Caco-2 (cell line): ENCODE measurements around the gene GREM2. TPM values are rescaled to one million over a fixed set of nuclear protein-coding genes. Genes with fewer than 3 reads are reported as not detected.

Experiments
- BruUV-seq: library from RNA; stranded (reverse); fragments of 400-500 nt; replicated peaks from 2 replicates; lab custom pipeline; 2021; lab: Mats Ljungman, UMichigan
- CTCF ChIA-PET: fragments of 300-600 bp; sonication (Branson Sonifier 250); formaldehyde crosslinking; loops from one replicate; lab custom pipeline; 2022; ENCODE audit warnings: antibody characterized with exemption; lab: Charles Lee
- POLR2A ChIA-PET: fragments of 300-600 bp; sonication (Branson Sonifier 250); formaldehyde crosslinking; loops from one replicate; lab custom pipeline; 2022; ENCODE audit warnings: antibody characterized with exemption; lab: Charles Lee
- DNase-seq, 2 experiments: peaks; one replicate each; pipeline versions ENCODE4 v3.0.0 to v3.0.0-alpha.2; 2020 to 2022
- H3K27me3 ChIP-seq: replicated peaks from 2 replicates; pipeline ENCODE4 v1.6.0; 2011; ENCODE audit warnings: low read length; ENCODE audit not compliant: control insufficient read depth, insufficient read depth
- H3K36me3 ChIP-seq: 2 replicates; pipeline ENCODE4 v1.5.1; 2011; ENCODE audit warnings: low read length; ENCODE audit not compliant: control insufficient read depth, insufficient read depth
- H3K4me1 ChIP-seq: fragments of 250-450 bp; sonication (Bioruptor Pico); 2 replicates; pipeline ENCODE4 v1.5.1; 2020; ENCODE audit warnings: mild to moderate bottlenecking
- H3K4me3 ChIP-seq: 2 replicates; pipeline ENCODE4 v1.5.1; 2011; ENCODE audit warnings: low read depth, mild to moderate bottlenecking, control low read depth, low read length
- H3K9me3 ChIP-seq: fragments of 250-450 bp; sonication (Bioruptor Pico); 2 replicates; pipeline ENCODE4 v1.5.1; 2020; ENCODE audit warnings: mild to moderate bottlenecking, moderate library complexity
- H3K27ac Mint-ChIP-seq: one replicate; pipeline ENCODE4 v1.8.0; 2022; ENCODE audit warnings: mixed read lengths; ENCODE audit not compliant: unreplicated experiment
- H3K27me3 Mint-ChIP-seq: one replicate; pipeline ENCODE4 v1.8.0; 2022; ENCODE audit warnings: mixed read lengths; ENCODE audit not compliant: insufficient read depth, unreplicated experiment
- H3K36me3 Mint-ChIP-seq: one replicate; pipeline ENCODE4 v1.8.0; 2022; ENCODE audit warnings: mild to moderate bottlenecking, mixed read lengths; ENCODE audit not compliant: insufficient read depth, unreplicated experiment
- H3K4me1 Mint-ChIP-seq: one replicate; pipeline ENCODE4 v1.8.0; 2022; ENCODE audit warnings: low read depth, mixed read lengths; ENCODE audit not compliant: unreplicated experiment
- H3K4me3 Mint-ChIP-seq: one replicate; pipeline ENCODE4 v1.8.0; 2022; ENCODE audit warnings: mild to moderate bottlenecking, moderate library complexity, mixed read lengths; ENCODE audit not compliant: unreplicated experiment
- H3K9me3 Mint-ChIP-seq: one replicate; pipeline ENCODE4 v1.8.0; 2022; ENCODE audit warnings: mixed read lengths; ENCODE audit not compliant: unreplicated experiment
- intact Hi-C: fragments of 100-400 bp; cut with micrococcal nuclease; formaldehyde crosslinking; loops from one replicate; pipeline ENCODE4 v1.10.0; 2022; ENCODE audit not compliant: unreplicated experiment
- total RNA-seq: library from RNA; stranded (reverse); gene quantifications from 2 replicates; pipeline ENCODE4 v1.2.3, GENCODE V29; 2022
- TF ChIP-seq, protein P1 (sequence below), 2 experiments: fragments of 200-600 bp in 1 of 2; IDR thresholded peaks; 1 replicate in 1 of 2; 2 replicates in 1 of 2; pipeline versions ENCODE4 v1.5.1 to v1.8.0; 2011 to 2022; ENCODE audit warnings: antibody characterized with exemption in 1 of 2, control low read depth in 1 of 2, inconsistent platforms in 1 of 2, low read depth in 1 of 2, low read length in 1 of 2, mild to moderate bottlenecking in 1 of 2, moderate library complexity in 1 of 2; ENCODE audit not compliant: insufficient read depth in 1 of 2, severe bottlenecking in 1 of 2, unreplicated experiment in 1 of 2

Gene GREM2
- total RNA-seq, 1 experiment from 2014 or later, result 0.36 TPM

DNA sequence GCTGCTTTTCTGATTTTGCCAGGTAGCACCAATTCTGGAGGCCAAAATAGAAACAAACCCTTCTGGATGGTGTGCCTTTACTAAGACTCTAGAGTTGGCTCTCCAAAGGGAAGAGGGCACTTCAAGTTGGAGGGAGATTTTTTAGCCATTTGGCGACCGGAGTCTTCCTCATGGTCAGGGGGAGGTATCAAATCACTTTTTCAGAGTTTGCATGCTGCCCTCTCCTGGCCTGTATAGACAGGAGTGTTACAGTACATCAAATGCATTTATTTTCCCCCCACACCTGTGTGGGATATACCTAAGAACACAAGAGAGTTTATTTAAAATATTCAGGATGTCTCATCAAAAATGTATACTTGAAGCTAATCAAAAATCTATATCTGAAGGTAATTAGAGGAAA lies 3.2 kb downstream of the GREM2 start:
- H3K27me3 Mint-ChIP-seq, result peaks cover 3% of the 10 kb centered on the region

DNA sequence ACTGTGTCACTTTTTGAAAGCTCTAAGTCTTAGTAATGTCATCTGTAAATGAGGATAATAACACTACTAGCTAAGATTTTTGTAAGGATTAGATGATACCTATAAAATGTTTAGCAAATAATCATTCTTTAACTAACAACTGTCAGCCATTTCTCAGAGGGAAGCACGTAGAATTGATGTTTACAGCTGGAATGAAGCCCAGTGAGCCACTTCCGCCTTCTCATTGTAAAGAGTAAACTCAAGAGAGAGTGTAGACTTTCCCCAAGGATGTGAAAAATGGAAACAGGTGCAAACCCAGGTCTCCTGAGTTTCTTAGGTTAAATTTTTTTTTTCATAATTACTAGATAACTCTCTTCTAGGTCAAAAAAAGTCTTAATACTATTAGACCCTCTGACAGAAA lies 4.9 kb downstream of the GREM2 start:
- no peaks in the 10 kb centered on the region for H3K36me3 Mint-ChIP-seq
- no peaks in the 10 kb centered on the region; the same call in 1 of the 2 replicates for H3K27me3 ChIP-seq
- H3K4me1 ChIP-seq, result no peaks in the 10 kb centered on the region
- no peaks in the 10 kb centered on the region for H3K9me3 ChIP-seq
- H3K27me3 Mint-ChIP-seq, result peaks cover 3% of the 10 kb centered on the region
- intact Hi-C loops, result no loop called here
- CTCF ChIA-PET, result no interaction called here
- no peak for DNase-seq
- H3K36me3 ChIP-seq, result no peaks in the 10 kb centered on the region
- no peak overlapping the region for H3K27ac Mint-ChIP-seq
- no TSS peak for BruUV-seq
- no peak overlapping the region for H3K4me3 ChIP-seq
- H3K4me3 Mint-ChIP-seq, result no peak overlapping the region
- H3K9me3 Mint-ChIP-seq, result no peaks in the 10 kb centered on the region
- TF ChIP-seq, protein P1, sequence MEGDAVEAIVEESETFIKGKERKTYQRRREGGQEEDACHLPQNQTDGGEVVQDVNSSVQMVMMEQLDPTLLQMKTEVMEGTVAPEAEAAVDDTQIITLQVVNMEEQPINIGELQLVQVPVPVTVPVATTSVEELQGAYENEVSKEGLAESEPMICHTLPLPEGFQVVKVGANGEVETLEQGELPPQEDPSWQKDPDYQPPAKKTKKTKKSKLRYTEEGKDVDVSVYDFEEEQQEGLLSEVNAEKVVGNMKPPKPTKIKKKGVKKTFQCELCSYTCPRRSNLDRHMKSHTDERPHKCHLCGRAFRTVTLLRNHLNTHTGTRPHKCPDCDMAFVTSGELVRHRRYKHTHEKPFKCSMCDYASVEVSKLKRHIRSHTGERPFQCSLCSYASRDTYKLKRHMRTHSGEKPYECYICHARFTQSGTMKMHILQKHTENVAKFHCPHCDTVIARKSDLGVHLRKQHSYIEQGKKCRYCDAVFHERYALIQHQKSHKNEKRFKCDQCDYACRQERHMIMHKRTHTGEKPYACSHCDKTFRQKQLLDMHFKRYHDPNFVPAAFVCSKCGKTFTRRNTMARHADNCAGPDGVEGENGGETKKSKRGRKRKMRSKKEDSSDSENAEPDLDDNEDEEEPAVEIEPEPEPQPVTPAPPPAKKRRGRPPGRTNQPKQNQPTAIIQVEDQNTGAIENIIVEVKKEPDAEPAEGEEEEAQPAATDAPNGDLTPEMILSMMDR (IDR thresholded peaks at IDR 0.05; ENCODE audit: insufficient read depth in 1 of 2, low read depth in 1 of 2, low read length in 1 of 2, severe bottlenecking in 1 of 2, unreplicated experiment in 1 of 2), result no peak
- peaks cover 7% of the 10 kb centered on the region for H3K4me1 Mint-ChIP-seq
- POLR2A ChIA-PET, result no interaction called here

More for the DNA sequence above, 3.2 kb downstream of the GREM2 start:
- no peaks in the 10 kb centered on the region for H3K9me3 Mint-ChIP-seq
- no TSS peak for BruUV-seq
- H3K4me1 ChIP-seq, result peaks cover 11% of the 10 kb centered on the region; the same call in 1 of the 2 replicates
- POLR2A ChIA-PET, result no interaction called here
- no peak overlapping the region for H3K4me3 Mint-ChIP-seq
- H3K36me3 ChIP-seq, result no peaks in the 10 kb centered on the region
- peaks cover 14% of the 10 kb centered on the region for H3K4me1 Mint-ChIP-seq
- no peaks in the 10 kb centered on the region for H3K36me3 Mint-ChIP-seq
- H3K9me3 ChIP-seq, result no peaks in the 10 kb centered on the region
- H3K4me3 ChIP-seq, result no peak overlapping the region
- H3K27me3 ChIP-seq, result no peaks in the 10 kb centered on the region; the same call in 1 of the 2 replicates
- H3K27ac Mint-ChIP-seq, result no peak overlapping the region
- CTCF ChIA-PET, result interaction anchor here (1.0 kb wide), 1 partner anchor 153 kb away, joined by 3 read pairs; no protein-coding TSS in a partner anchor
- intact Hi-C loops, result loop anchor here (1.0 kb wide), 2 partner anchors 11 to 153 kb away; no protein-coding TSS in a partner anchor
- peak in 1 of 2 experiments; percentile 20 for DNase-seq
- TF ChIP-seq, protein P1 (IDR thresholded peaks at IDR 0.05; ENCODE audit: insufficient read depth in 1 of 2, low read depth in 1 of 2, low read length in 1 of 2, severe bottlenecking in 1 of 2, unreplicated experiment in 1 of 2), result peak; percentile 36 to 54

DNA sequence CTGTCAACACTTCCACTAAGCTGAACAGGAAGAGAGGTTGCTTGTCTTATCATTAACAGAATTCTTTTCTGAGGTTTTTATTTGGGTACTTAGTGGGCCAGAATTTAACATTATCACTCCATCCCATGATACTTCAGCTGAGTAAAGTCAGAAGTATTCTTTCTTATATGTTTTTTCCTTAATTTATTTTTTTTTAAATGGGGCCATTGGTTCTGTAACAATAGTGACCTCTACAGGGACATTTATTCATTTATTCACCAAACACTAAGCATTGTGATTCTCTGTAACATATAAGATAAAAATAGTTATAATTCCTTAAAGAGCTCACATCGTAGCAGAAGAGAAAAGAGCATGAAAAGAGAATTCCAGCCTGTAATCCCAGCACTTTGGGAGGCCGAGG lies 9.8 kb downstream of the GREM2 start:
- H3K27me3 ChIP-seq, result no peaks in the 10 kb centered on the region
- no peaks in the 10 kb centered on the region for H3K4me1 Mint-ChIP-seq
- H3K4me3 ChIP-seq, result no peak overlapping the region
- H3K27ac Mint-ChIP-seq, result no peak overlapping the region
- TF ChIP-seq, protein P1 (IDR thresholded peaks at IDR 0.05; ENCODE audit: insufficient read depth in 1 of 2, low read depth in 1 of 2, low read length in 1 of 2, severe bottlenecking in 1 of 2, unreplicated experiment in 1 of 2), result no peak
- H3K9me3 Mint-ChIP-seq, result no peaks in the 10 kb centered on the region
- no peaks in the 10 kb centered on the region for H3K9me3 ChIP-seq
- H3K4me3 Mint-ChIP-seq, result no peak overlapping the region
- H3K36me3 ChIP-seq, result no peaks in the 10 kb centered on the region
- intact Hi-C loops, result loop anchor here (1.0 kb wide), 1 partner anchor 147 kb away; no protein-coding TSS in a partner anchor
- BruUV-seq, result no TSS peak
- H3K4me1 ChIP-seq, result peaks cover 4% of the 10 kb centered on the region; the same call in 1 of the 2 replicates
- CTCF ChIA-PET, result no interaction called here
- POLR2A ChIA-PET, result no interaction called here
- no peaks in the 10 kb centered on the region for H3K27me3 Mint-ChIP-seq
- H3K36me3 Mint-ChIP-seq, result no peaks in the 10 kb centered on the region
- no peak for DNase-seq
